HL-60 (cell line): Measurements from ENCODE around the gene THAP12.

Experiments used
- DNase-seq, 2 experiments: peaks; one replicate each; pipeline ENCODE4 v3.0.0-alpha.2; 2010 to 2020; ENCODE audit warnings: low read depth in 1 of 2, low spot score in 1 of 2
- H3K27ac ChIP-seq: fragments of 250-450 bp; sonication (Bioruptor Pico); replicated peaks from 2 replicates; pipeline ENCODE4 v1.5.1; 2020; ENCODE audit warnings: mild to moderate bottlenecking, moderate library complexity
- H3K27me3 ChIP-seq: fragments of 250-450 bp; sonication (Bioruptor Pico); 2 replicates; pipeline ENCODE4 v1.5.1; 2021; ENCODE audit warnings: mild to moderate bottlenecking, moderate library complexity; ENCODE audit not compliant: insufficient read depth, poor library complexity, severe bottlenecking
- H3K4me3 ChIP-seq: replicated peaks from 2 replicates; pipeline ENCODE4 v1.5.1; 2011; ENCODE audit warnings: mild to moderate bottlenecking, control low read depth, low read length; ENCODE audit not compliant: insufficient read depth
- GABPA ChIP-seq: IDR thresholded peaks from 2 replicates; pipeline ENCODE4 v1.6.1; 2012; ENCODE audit warnings: low read depth
- POLR2AphosphoS5 ChIP-seq: IDR thresholded peaks from 2 replicates; pipeline ENCODE4 v1.6.1; 2012; ENCODE audit warnings: low read depth
- REST ChIP-seq: IDR thresholded peaks from 2 replicates; pipeline ENCODE4 v1.6.1; 2012; ENCODE audit warnings: low read depth; ENCODE audit not compliant: insufficient replicate concordance
- SPI1 ChIP-seq: IDR thresholded peaks from 2 replicates; pipeline ENCODE4 v1.6.1; 2012; ENCODE audit warnings: low read depth, mild to moderate bottlenecking, borderline replicate concordance
- TF ChIP-seq, protein P1 (sequence below): IDR thresholded peaks from one replicate; pipeline ENCODE4 v1.5.1; 2011; ENCODE audit warnings: low read length, control low read depth, inconsistent platforms; ENCODE audit not compliant: insufficient read depth

Gene THAP12

DNA sequence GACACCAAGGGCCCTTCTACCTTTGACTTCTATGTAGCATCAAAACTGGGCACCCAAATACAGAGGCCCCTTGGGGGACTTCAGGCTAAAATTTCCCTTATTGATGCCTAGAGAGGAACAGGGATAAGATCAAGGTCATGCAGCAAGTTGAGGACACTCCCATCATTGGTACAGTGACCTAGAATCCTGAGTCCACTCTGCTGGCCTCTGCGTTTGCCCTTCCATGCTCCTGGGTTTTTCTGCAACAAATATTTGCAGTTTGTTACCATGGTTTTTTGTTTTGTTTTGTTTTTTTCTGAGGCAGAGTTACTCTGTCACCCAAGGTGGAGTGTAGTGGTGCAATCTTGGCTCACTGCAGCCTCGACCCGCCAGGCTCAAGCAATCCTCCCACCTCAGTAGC lies 64.2 kb downstream of the THAP12 start:
- TF ChIP-seq SPI1 (no peak), REST (no peak), POLR2AphosphoS5 (no peak), GABPA (no peak)
- TF ChIP-seq, protein P1, sequence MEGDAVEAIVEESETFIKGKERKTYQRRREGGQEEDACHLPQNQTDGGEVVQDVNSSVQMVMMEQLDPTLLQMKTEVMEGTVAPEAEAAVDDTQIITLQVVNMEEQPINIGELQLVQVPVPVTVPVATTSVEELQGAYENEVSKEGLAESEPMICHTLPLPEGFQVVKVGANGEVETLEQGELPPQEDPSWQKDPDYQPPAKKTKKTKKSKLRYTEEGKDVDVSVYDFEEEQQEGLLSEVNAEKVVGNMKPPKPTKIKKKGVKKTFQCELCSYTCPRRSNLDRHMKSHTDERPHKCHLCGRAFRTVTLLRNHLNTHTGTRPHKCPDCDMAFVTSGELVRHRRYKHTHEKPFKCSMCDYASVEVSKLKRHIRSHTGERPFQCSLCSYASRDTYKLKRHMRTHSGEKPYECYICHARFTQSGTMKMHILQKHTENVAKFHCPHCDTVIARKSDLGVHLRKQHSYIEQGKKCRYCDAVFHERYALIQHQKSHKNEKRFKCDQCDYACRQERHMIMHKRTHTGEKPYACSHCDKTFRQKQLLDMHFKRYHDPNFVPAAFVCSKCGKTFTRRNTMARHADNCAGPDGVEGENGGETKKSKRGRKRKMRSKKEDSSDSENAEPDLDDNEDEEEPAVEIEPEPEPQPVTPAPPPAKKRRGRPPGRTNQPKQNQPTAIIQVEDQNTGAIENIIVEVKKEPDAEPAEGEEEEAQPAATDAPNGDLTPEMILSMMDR, result no peak
- DNase-seq, result no peak
- no peak overlapping the region for H3K27ac ChIP-seq

DNA sequence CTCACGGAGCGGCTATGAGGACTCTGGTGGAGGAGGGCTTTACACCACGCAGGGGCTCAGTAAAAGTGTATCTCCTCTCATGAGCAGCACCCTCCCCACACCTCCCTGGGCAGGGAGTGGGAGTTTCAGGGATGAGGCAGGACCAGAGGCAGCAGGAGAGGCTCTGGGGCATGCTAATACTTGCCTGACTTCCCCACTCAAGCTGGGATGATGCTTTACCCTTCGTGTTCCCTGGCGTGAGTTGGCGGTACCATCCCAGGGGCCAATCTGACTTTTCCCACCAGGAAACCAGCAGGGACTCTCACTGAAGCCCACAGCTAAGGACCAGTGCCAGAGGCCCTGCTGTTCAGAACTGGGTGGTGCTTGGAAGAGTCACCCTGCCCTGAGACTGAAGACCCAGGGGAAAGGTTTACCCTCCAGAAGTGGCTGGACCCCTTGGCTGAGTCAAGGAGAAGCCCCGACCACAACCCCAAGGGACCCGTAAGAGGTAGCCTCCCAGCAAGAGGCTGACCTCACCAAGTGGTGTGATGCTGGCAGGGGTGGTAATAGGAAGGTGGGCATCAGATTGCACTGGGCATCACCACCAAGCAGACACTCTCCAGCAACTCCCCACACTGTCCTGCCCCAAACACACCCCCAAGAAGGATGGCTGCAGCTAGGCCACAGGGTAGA lies 65.6 kb downstream of the THAP12 start:
- no peak for TF ChIP-seq GABPA
- TF ChIP-seq REST, result no peak
- no peak for TF ChIP-seq SPI1
- TF ChIP-seq, protein P1, result no peak
- TF ChIP-seq POLR2AphosphoS5, result no peak
- Histone ChIP-seq H3K27ac (no peak overlapping the region), H3K27me3 (no peaks in the 10 kb centered on the region), H3K4me3 (no peak overlapping the region)
- DNase-seq, result no peak

More for the DNA sequence above, 64.2 kb downstream of the THAP12 start:
- Histone ChIP-seq H3K27me3 (peaks cover 6% of the 10 kb centered on the region), H3K4me3 (no peak overlapping the region)

DNA sequence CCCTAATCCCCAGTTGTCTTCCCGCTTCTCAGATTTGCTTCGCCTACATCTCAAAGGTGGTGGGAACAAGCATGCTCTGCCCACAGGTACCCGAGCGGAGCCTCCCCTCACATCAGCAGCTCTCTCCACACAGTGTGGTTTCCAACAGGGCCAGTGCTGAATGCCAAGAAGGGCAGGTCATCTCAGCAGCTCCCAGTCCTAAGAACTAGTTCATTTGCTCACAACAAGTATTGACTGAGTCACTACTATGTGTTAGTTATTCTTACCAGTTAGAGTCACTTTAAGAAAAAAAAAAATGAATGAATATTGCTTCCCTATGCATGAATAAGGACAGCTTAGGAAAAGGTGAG lies 66.2 kb downstream of the THAP12 start:
- no peaks in the 10 kb centered on the region for H3K27me3 ChIP-seq
- no peak overlapping the region for H3K4me3 ChIP-seq
- no peak for DNase-seq
- no peak overlapping the region for H3K27ac ChIP-seq
- TF ChIP-seq REST (no peak), GABPA (no peak), POLR2AphosphoS5 (no peak), SPI1 (no peak)
- TF ChIP-seq, protein P1, result no peak
